ENCODE measurements around the gene CHRM5. TPM values are rescaled to one million over a fixed set of nuclear protein-coding genes. Genes with fewer than 3 reads are reported as not detected.

Gene CHRM5
- total RNA-seq, 1 experiment from 2014 or later: not detected

DNA sequence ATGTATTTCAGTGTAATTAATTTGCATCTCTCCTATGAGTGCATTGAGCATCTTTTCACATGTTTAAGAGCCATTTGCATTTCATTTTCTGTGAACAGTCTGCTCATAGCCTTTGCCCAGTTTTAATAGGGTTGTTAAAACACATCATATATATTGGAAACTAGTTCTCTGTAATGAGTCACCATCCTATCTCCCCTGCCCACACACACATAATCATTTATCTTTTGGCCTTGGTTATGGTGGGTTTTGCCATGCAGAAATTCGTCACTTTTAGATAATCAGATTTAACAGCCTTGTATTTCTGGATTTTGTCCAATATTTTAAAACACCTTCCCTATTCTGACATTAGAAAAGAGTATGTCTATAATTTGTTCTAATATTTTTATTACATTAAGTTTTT is 11.9 kb upstream of the CHRM5 start:
- ChIA-PET POLR2A (interaction anchor here (0.6 kb wide), 1 partner anchor 153 kb away, joined by 5 read pairs; no protein-coding TSS in a partner anchor), CTCF (interaction anchor here (0.6 to 1.0 kb wide), 2 partner anchors 198 to 233 kb away, joined by 3 read pairs; no protein-coding TSS in a partner anchor)
- no peaks in the 10 kb centered on the region for H3K36me3 ChIP-seq (ENCODE audit: control insufficient read depth, insufficient read depth, low read length)
- no peaks in the 10 kb centered on the region for H3K9me3 ChIP-seq
- no peaks in the 10 kb centered on the region for H3K27me3 ChIP-seq (replicated peaks; ENCODE audit: control insufficient read depth, insufficient read depth, low read length)
- H3K4me1 ChIP-seq: no peaks in the 10 kb centered on the region
- Mint-ChIP-seq H3K36me3 (ENCODE audit: insufficient read depth, unreplicated experiment) (no peaks in the 10 kb centered on the region), H3K27me3 (ENCODE audit: insufficient read depth, unreplicated experiment) (no peaks in the 10 kb centered on the region), H3K4me3 (ENCODE audit: unreplicated experiment) (no peak overlapping the region), H3K4me1 (ENCODE audit: low read depth, unreplicated experiment) (no peaks in the 10 kb centered on the region), H3K9me3 (ENCODE audit: unreplicated experiment) (no peaks in the 10 kb centered on the region), H3K27ac (ENCODE audit: unreplicated experiment) (no peak overlapping the region)
- intact Hi-C loops (cut with micrococcal nuclease; ENCODE audit: unreplicated experiment): no loop called here
- no TSS peak for BruUV-seq (replicated peaks)
- TF ChIP-seq, protein P1, sequence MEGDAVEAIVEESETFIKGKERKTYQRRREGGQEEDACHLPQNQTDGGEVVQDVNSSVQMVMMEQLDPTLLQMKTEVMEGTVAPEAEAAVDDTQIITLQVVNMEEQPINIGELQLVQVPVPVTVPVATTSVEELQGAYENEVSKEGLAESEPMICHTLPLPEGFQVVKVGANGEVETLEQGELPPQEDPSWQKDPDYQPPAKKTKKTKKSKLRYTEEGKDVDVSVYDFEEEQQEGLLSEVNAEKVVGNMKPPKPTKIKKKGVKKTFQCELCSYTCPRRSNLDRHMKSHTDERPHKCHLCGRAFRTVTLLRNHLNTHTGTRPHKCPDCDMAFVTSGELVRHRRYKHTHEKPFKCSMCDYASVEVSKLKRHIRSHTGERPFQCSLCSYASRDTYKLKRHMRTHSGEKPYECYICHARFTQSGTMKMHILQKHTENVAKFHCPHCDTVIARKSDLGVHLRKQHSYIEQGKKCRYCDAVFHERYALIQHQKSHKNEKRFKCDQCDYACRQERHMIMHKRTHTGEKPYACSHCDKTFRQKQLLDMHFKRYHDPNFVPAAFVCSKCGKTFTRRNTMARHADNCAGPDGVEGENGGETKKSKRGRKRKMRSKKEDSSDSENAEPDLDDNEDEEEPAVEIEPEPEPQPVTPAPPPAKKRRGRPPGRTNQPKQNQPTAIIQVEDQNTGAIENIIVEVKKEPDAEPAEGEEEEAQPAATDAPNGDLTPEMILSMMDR (IDR thresholded peaks at IDR 0.05; ENCODE audit: insufficient read depth in 1 of 2, low read depth in 1 of 2, low read length in 1 of 2, severe bottlenecking in 1 of 2, unreplicated experiment in 1 of 2): no peak
- DNase-seq: no peak
- H3K4me3 ChIP-seq (ENCODE audit: low read depth, low read length): no peak overlapping the region

DNA sequence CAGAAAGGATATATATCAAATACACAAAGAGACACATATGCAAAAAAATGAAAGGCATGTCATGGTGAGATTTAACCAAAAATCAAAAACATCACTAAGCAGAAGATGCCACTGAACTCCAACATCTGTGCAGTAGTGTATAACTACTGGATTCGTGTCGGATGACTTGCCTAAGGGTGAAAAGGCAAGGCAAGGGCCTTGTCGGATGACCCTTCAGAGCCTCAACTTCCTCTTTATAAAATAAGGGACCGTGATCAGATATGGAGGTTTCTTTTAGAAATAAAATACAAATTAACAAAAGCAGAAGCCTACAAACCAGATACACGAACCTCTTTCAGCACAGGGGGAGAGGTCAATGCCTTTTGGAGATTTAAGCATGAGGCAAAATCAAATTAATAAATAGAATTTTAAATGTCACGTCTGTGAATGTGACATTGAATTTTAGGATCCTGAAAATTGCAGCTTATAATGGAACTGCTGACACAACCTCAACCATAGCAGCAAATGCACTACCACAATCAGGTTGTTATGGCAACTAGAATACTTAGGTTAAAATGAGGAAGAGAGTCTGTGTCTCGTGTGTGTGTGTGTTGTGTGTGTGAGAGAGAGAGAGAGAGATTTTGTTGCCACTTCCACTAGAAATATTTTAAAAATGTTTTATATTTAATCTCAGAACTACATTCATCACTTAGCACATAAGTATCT is 8.3 kb upstream of the CHRM5 start:
- CTCF ChIA-PET: no interaction called here
- Histone ChIP-seq H3K9me3 (no peaks in the 10 kb centered on the region), H3K4me1 (no peaks in the 10 kb centered on the region), H3K4me3 (ENCODE audit: low read depth, low read length) (no peak overlapping the region), H3K27me3 (replicated peaks; ENCODE audit: control insufficient read depth, insufficient read depth, low read length) (no peaks in the 10 kb centered on the region), H3K36me3 (ENCODE audit: control insufficient read depth, insufficient read depth, low read length) (no peaks in the 10 kb centered on the region)
- H3K36me3 Mint-ChIP-seq (ENCODE audit: insufficient read depth, unreplicated experiment): no peaks in the 10 kb centered on the region
- POLR2A ChIA-PET: no interaction called here
- H3K4me1 Mint-ChIP-seq (ENCODE audit: low read depth, unreplicated experiment): no peaks in the 10 kb centered on the region
- TF ChIP-seq, protein P1 (IDR thresholded peaks at IDR 0.05; ENCODE audit: insufficient read depth in 1 of 2, low read depth in 1 of 2, low read length in 1 of 2, severe bottlenecking in 1 of 2, unreplicated experiment in 1 of 2): no peak
- no peak overlapping the region for H3K4me3 Mint-ChIP-seq (ENCODE audit: unreplicated experiment)
- intact Hi-C loops (cut with micrococcal nuclease; ENCODE audit: unreplicated experiment): no loop called here
- no peaks in the 10 kb centered on the region for H3K27me3 Mint-ChIP-seq (ENCODE audit: insufficient read depth, unreplicated experiment)
- BruUV-seq (replicated peaks): no TSS peak
- no peak overlapping the region for H3K27ac Mint-ChIP-seq (ENCODE audit: unreplicated experiment)
- no peaks in the 10 kb centered on the region for H3K9me3 Mint-ChIP-seq (ENCODE audit: unreplicated experiment)
- DNase-seq: no peak

DNA sequence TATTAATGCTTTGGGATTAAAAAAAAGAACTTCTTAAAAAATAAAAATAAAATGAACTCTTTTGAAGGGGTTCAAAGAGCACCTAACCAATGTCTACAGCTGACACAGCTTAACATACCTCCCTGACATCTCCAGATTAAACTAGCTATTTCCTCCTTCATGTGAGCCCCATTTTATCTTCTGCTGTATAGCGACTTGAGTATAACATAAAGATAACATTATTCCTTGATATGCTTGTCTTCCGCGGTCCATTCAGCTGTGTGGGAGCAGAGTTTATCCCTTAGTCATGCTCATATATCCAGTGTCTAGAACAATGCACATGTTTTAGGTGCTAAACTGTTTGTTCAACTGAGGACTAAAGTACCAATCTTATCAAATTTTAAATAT is 7.8 kb upstream of the CHRM5 start:
- CTCF ChIA-PET: no interaction called here
- H3K4me3 ChIP-seq (ENCODE audit: low read depth, low read length): no peak overlapping the region
- no peaks in the 10 kb centered on the region for H3K9me3 Mint-ChIP-seq (ENCODE audit: unreplicated experiment)
- H3K4me1 ChIP-seq: no peaks in the 10 kb centered on the region
- no peaks in the 10 kb centered on the region for H3K36me3 Mint-ChIP-seq (ENCODE audit: insufficient read depth, unreplicated experiment)
- no peaks in the 10 kb centered on the region for H3K9me3 ChIP-seq
- TF ChIP-seq, protein P1 (IDR thresholded peaks at IDR 0.05; ENCODE audit: insufficient read depth in 1 of 2, low read depth in 1 of 2, low read length in 1 of 2, severe bottlenecking in 1 of 2, unreplicated experiment in 1 of 2): no peak
- POLR2A ChIA-PET: no interaction called here
- no peaks in the 10 kb centered on the region for H3K36me3 ChIP-seq (ENCODE audit: control insufficient read depth, insufficient read depth, low read length)
- DNase-seq: no peak
- no peaks in the 10 kb centered on the region for H3K27me3 ChIP-seq (replicated peaks; ENCODE audit: control insufficient read depth, insufficient read depth, low read length)
- no peaks in the 10 kb centered on the region for H3K4me1 Mint-ChIP-seq (ENCODE audit: low read depth, unreplicated experiment)
- no peak overlapping the region for H3K27ac Mint-ChIP-seq (ENCODE audit: unreplicated experiment)
- no peaks in the 10 kb centered on the region for H3K27me3 Mint-ChIP-seq (ENCODE audit: insufficient read depth, unreplicated experiment)
- intact Hi-C loops (cut with micrococcal nuclease; ENCODE audit: unreplicated experiment): no loop called here
- no peak overlapping the region for H3K4me3 Mint-ChIP-seq (ENCODE audit: unreplicated experiment)
- no TSS peak for BruUV-seq (replicated peaks)
